ENCODE results near the gene TRMT44. TPM values are rescaled to one million over a fixed set of nuclear protein-coding genes. Genes with fewer than 3 reads are reported as not detected.
"Not testable (repeated sequence)": the region's sequence is repeated elsewhere in the genome, so short reads cannot be mapped to it uniquely, and the experiment has no call there.

TRMT44 gene
- total RNA-seq, 1 experiment from 2014 or later = 17.4 TPM

- H4K20me1 ChIP-seq (ENCODE audit: insufficient read depth) = no peaks in the 10 kb centered on the region
- POLR2A ChIA-PET (ENCODE audit: unreplicated experiment) = no interaction called here
- CTCF ChIA-PET = no interaction called here
These were observed 69.6 kb downstream of the TRMT44 start for GRCh38 chr4:8510191-8510590.

GRCh38 chr4:8510611-8511285, 70.2 kb downstream of the TRMT44 start:
- no TSS peak for BruUV-seq (replicated peaks)
- Histone ChIP-seq H3F3A (ENCODE audit: insufficient read depth, low read depth) (no peaks in the 10 kb centered on the region), H3K9me2 (ENCODE audit: insufficient read depth) (no peaks in the 10 kb centered on the region), H3K4me1 (replicated peaks; ENCODE audit: insufficient read depth) (no peaks in the 10 kb centered on the region; the same call in 1 of the 2 replicates), H3K4me2 (no peak overlapping the region), H3K27me3 (ENCODE audit: insufficient read depth, low read depth) (no peaks in the 10 kb centered on the region), H3K4me3 (no peak overlapping the region), H4K20me1 (ENCODE audit: insufficient read depth) (no peaks in the 10 kb centered on the region), H3K27ac (no peak overlapping the region), H3K36me3 (ENCODE audit: low read depth) (no peaks in the 10 kb centered on the region), H3K9me3 (ENCODE audit: insufficient read depth, low read depth) (no peaks in the 10 kb centered on the region), H3K79me2 (ENCODE audit: low read depth) (no peaks in the 10 kb centered on the region), H2AFZ (no peak overlapping the region)
- DNase-seq = no peak
- no peak for TF ChIP-seq EZH2 (IDR thresholded peaks at IDR 0.05; ENCODE audit: low read depth)
- no peak for TF ChIP-seq CTCF (conservative IDR thresholded peaks at IDR 0.05)
- intact Hi-C loops (cut with micrococcal nuclease; ENCODE audit: unreplicated experiment) = no loop called here
- ChIA-PET CTCF (no interaction called here), POLR2A (ENCODE audit: unreplicated experiment) (no interaction called here)

More at GRCh38 chr4:8510191-8510590, 69.6 kb downstream of the TRMT44 start:
- Histone ChIP-seq H3F3A (ENCODE audit: insufficient read depth, low read depth) (no peaks in the 10 kb centered on the region), H3K27me3 (ENCODE audit: insufficient read depth, low read depth) (no peaks in the 10 kb centered on the region), H3K9me3 (ENCODE audit: insufficient read depth, low read depth) (no peaks in the 10 kb centered on the region), H3K4me2 (no peak overlapping the region), H3K27ac (no peak overlapping the region), H3K4me1 (replicated peaks; ENCODE audit: insufficient read depth) (no peaks in the 10 kb centered on the region; the same call in 1 of the 2 replicates), H3K36me3 (ENCODE audit: low read depth) (no peaks in the 10 kb centered on the region), H3K9me2 (ENCODE audit: insufficient read depth) (no peaks in the 10 kb centered on the region), H3K4me3 (no peak overlapping the region), H3K79me2 (ENCODE audit: low read depth) (no peaks in the 10 kb centered on the region), H2AFZ (no peak overlapping the region)
- intact Hi-C loops (cut with micrococcal nuclease; ENCODE audit: unreplicated experiment) = no loop called here
- DNase-seq = no peak
- BruUV-seq (replicated peaks) = no TSS peak
- TF ChIP-seq CTCF (conservative IDR thresholded peaks at IDR 0.05) (no peak), EZH2 (IDR thresholded peaks at IDR 0.05; ENCODE audit: low read depth) (no peak)

GRCh38 chr4:8512510-8512909, 71.9 kb downstream of the TRMT44 start:
- Histone ChIP-seq H3K9me2 (ENCODE audit: insufficient read depth) (no peaks in the 10 kb centered on the region), H3K9me3 (ENCODE audit: insufficient read depth, low read depth) (no peaks in the 10 kb centered on the region), H3K79me2 (ENCODE audit: low read depth) (no peaks in the 10 kb centered on the region), H3K4me2 (no peak overlapping the region), H2AFZ (no peak overlapping the region), H3K4me3 (no peak overlapping the region), H3K27ac (no peak overlapping the region), H4K20me1 (ENCODE audit: insufficient read depth) (no peaks in the 10 kb centered on the region), H3K36me3 (ENCODE audit: low read depth) (no peaks in the 10 kb centered on the region), H3K4me1 (replicated peaks; ENCODE audit: insufficient read depth) (no peaks in the 10 kb centered on the region; the same call in 1 of the 2 replicates), H3F3A (ENCODE audit: insufficient read depth, low read depth) (no peaks in the 10 kb centered on the region), H3K27me3 (ENCODE audit: insufficient read depth, low read depth) (no peaks in the 10 kb centered on the region)
- no TSS peak for BruUV-seq (replicated peaks)
- no peak for DNase-seq
- ChIA-PET POLR2A (ENCODE audit: unreplicated experiment) (no interaction called here), CTCF (interaction anchor here (0.6 kb wide), 1 partner anchor 1619 kb away, joined by 4 read pairs; no protein-coding TSS in a partner anchor)
- intact Hi-C loops (cut with micrococcal nuclease; ENCODE audit: unreplicated experiment) = no loop called here
- TF ChIP-seq CTCF (conservative IDR thresholded peaks at IDR 0.05) (no peak), EZH2 (IDR thresholded peaks at IDR 0.05; ENCODE audit: low read depth) (no peak)

- CTCF ChIA-PET = interaction anchor here (0.6 kb wide), 1 partner anchor 1620 kb away, joined by 4 read pairs; no protein-coding TSS in a partner anchor
- POLR2A ChIA-PET (ENCODE audit: unreplicated experiment) = not testable (repeated sequence)
These were observed 72.5 kb downstream of the TRMT44 start for GRCh38 chr4:8513080-8513479.

More at GRCh38 chr4:8513080-8513479, 72.5 kb downstream of the TRMT44 start:
- H3K9me2 ChIP-seq (ENCODE audit: insufficient read depth); DNase-seq; H3F3A ChIP-seq (ENCODE audit: insufficient read depth, low read depth); H3K4me1 ChIP-seq (replicated peaks; ENCODE audit: insufficient read depth); H3K27me3 ChIP-seq (ENCODE audit: insufficient read depth, low read depth); H4K20me1 ChIP-seq (ENCODE audit: insufficient read depth); BruUV-seq (replicated peaks); H3K36me3 ChIP-seq (ENCODE audit: low read depth); H3K79me2 ChIP-seq (ENCODE audit: low read depth); H3K4me2 ChIP-seq; H3K4me3 ChIP-seq; H3K9me3 ChIP-seq (ENCODE audit: insufficient read depth, low read depth); intact Hi-C loops (cut with micrococcal nuclease; ENCODE audit: unreplicated experiment); H3K27ac ChIP-seq; H2AFZ ChIP-seq: not testable (repeated sequence)

Measured in PC-9 (cell line).